GM12878 (cell line): ENCODE data around the gene PI16. TPM values are rescaled to one million over a fixed set of nuclear protein-coding genes. Genes with fewer than 3 reads are reported as not detected.
A peak's percentile ranks its signal among the peaks of the same experiment; 100 is the strongest.

Experiments used
- ATAC-seq: fragments of 200-7000 bp; cut with Tn5 transposase; 3 replicates; pipeline ENCODE4 v1.9.1; 2020; ENCODE audit warnings: mild to moderate bottlenecking, moderate library complexity
- BruUV-seq: library from RNA; stranded (reverse); fragments of 400-500 nt; replicated peaks from 2 replicates; lab custom pipeline; 2021; lab: Mats Ljungman, UMichigan
- CTCF ChIA-PET: fragments of 300-600 bp; sonication (Branson Sonifier 250); formaldehyde crosslinking; extraction: SDS; loops from one replicate; lab custom pipeline; 2021; ENCODE audit warnings: inconsistent platforms; lab: Yijun Ruan, JAX
- POLR2A ChIA-PET: fragments of 350-600 bp; formaldehyde crosslinking; extraction: SDS; loops from one replicate; lab custom pipeline; 2021; ENCODE audit warnings: inconsistent platforms; lab: Charles Lee
- RAD21 ChIA-PET: fragments of 300-600 bp; sonication (Branson Sonifier 250); formaldehyde crosslinking; loops from one replicate; lab custom pipeline; 2023; ENCODE audit warnings: antibody characterized with exemption; ENCODE audit not compliant: unreplicated experiment; lab: Charles Lee
- SMC1A ChIA-PET: fragments of 300-600 bp; sonication (Branson Sonifier 250); formaldehyde crosslinking; loops from one replicate; lab custom pipeline; 2023; ENCODE audit not compliant: unreplicated experiment, uncharacterized antibody; lab: Charles Lee
- DNase-seq: peaks from one replicate; pipeline ENCODE4 v3.0.0-alpha.2; 2011; ENCODE audit warnings: low read depth, low spot score
- FAIRE-seq: peaks from 3 replicates; lab custom pipeline; 2011; peaks lifted over from hg19 to GRCh38; lab: Jason Lieb, UNC
- H2AFZ ChIP-seq: 2 replicates; pipeline ENCODE4 v1.6.0; 2011; ENCODE audit warnings: low read depth, low read length, control low read depth; ENCODE audit not compliant: control insufficient read depth
- H3K27ac ChIP-seq: 2 replicates; pipeline ENCODE4 v1.5.1; 2011; ENCODE audit warnings: control low read depth; ENCODE audit not compliant: control insufficient read depth, insufficient read depth
- H3K27me3 ChIP-seq, 2 experiments: replicated peaks in 1 of 2; 2 replicates each; pipeline versions ENCODE4 v1.6.0 to v1.6.1; 2011; ENCODE audit warnings: low read length in 1 of 2; ENCODE audit not compliant: control insufficient read depth in 2 of 2, insufficient read depth in 2 of 2
- H3K36me3 ChIP-seq, 2 experiments: 2 replicates each; pipeline ENCODE4 v1.5.1; 2011; ENCODE audit warnings: low read length in 1 of 2; ENCODE audit not compliant: control insufficient read depth in 2 of 2, insufficient read depth in 2 of 2
- H3K4me1 ChIP-seq: 2 replicates; pipeline ENCODE4 v1.6.1; 2011; ENCODE audit warnings: mild to moderate bottlenecking, low read length, moderate library complexity, mixed read lengths; ENCODE audit not compliant: control insufficient read depth, insufficient read depth
- H3K4me2 ChIP-seq: 2 replicates; pipeline ENCODE4 v1.6.0; 2011; ENCODE audit warnings: control low read depth; ENCODE audit not compliant: control insufficient read depth, insufficient read depth
- H3K4me3 ChIP-seq: fragments of 200-600 bp; sonication (generic); 2 replicates; pipeline ENCODE4 v1.5.1; 2016
- H3K79me2 ChIP-seq: 2 replicates; pipeline ENCODE4 v1.6.0; 2011; ENCODE audit warnings: low read length; ENCODE audit not compliant: control insufficient read depth, insufficient read depth
- H3K9ac ChIP-seq: 2 replicates; pipeline ENCODE4 v1.8.0; 2011; ENCODE audit warnings: low read length, control low read depth, mixed read lengths; ENCODE audit not compliant: control insufficient read depth, insufficient read depth
- H3K9me3 ChIP-seq: replicated peaks from 3 replicates; pipeline ENCODE4 v1.5.1; 2011; ENCODE audit warnings: mild to moderate bottlenecking, low read length; ENCODE audit not compliant: control insufficient read depth, insufficient read depth
- H4K20me1 ChIP-seq: 2 replicates; pipeline ENCODE4 v1.6.0; 2011; ENCODE audit not compliant: control insufficient read depth, insufficient read depth
- EED ChIP-seq: sonication (generic); IDR thresholded peaks from 2 replicates; pipeline ENCODE4 v1.6.1; 2016; ENCODE audit warnings: antibody characterized with exemption, low read depth
- ETV6 ChIP-seq, 2 experiments: fragments of 450-650 bp in 1 of 2; IDR thresholded peaks in 1 of 2; conservative IDR thresholded peaks in 1 of 2; 2 replicates each; pipeline ENCODE4 v1.6.1; 2014; ENCODE audit warnings: antibody characterized with exemption in 1 of 2, borderline replicate concordance in 1 of 2, low read depth in 1 of 2, mild to moderate bottlenecking in 1 of 2, moderate library complexity in 1 of 2
- HDAC2 ChIP-seq: fragments of 200-600 bp; sonication (generic); IDR thresholded peaks from 2 replicates; pipeline ENCODE4 v1.6.1; 2017
- SPI1 ChIP-seq: IDR thresholded peaks from 2 replicates; pipeline ENCODE4 v1.6.1; 2011; ENCODE audit warnings: low read depth, mild to moderate bottlenecking, low read length, moderate library complexity, borderline replicate concordance; ENCODE audit not compliant: insufficient read depth
- WGBS: methylation state at CpG from one replicate; pipeline ENCODE4 v1.1.6; 2016; ENCODE audit warnings: low lambda C conversion rate; ENCODE audit not compliant: insufficient replicate concordance, insufficient coverage; ENCODE audit errors: missing lambda C conversion rate; 5-methylcytosine and 5-hydroxymethylcytosine counted together
- in situ Hi-C: fragments of 300-500 bp; cut with MboI; formaldehyde crosslinking; loops from 9 replicates; pipeline ENCODE4 v1.14.3; 2018; ENCODE audit warnings: mixed read lengths
- intact Hi-C: fragments of 100-400 bp; cut with micrococcal nuclease; formaldehyde crosslinking; loops from one replicate; pipeline ENCODE4 v1.14.2; 2022; ENCODE audit not compliant: unreplicated experiment
- polyA plus RNA-seq, 11 experiments: library from polyadenylated mRNA; depleted of rRNA in 4 of 11; unstranded in 6 of 11; stranded (reverse) in 5 of 11; fragments of >200 nt; fragmentation: Nextera tagmentation in 4 of 11; fragmentation: Illumina TruSeq in 1 of 11; extraction: Ambion mirVana in 4 of 11; extraction: Trizol in 1 of 11; gene quantifications; 1 replicate in 1 of 11; 2 replicates in 10 of 11; pipeline versions ENCODE4 v1.2.1 to v1.2.3, GENCODE V29; 2011 to 2016; ENCODE audit warnings: inconsistent platforms in 2 of 11, missing spikeins in 2 of 11, low read depth in 1 of 11
- total RNA-seq, 4 experiments: library from RNA; depleted of rRNA in 3 of 4; stranded (reverse); fragments of >200 nt in 3 of 4; fragmentation: Illumina TruSeq in 1 of 4; extraction: Trizol in 1 of 4; gene quantifications; 2 replicates each; pipeline versions ENCODE4 v1.2.1 to v1.2.3, GENCODE V29; 2013 to 2021
- TF ChIP-seq, protein P1 (sequence below): fragments of 450-650 bp; IDR thresholded peaks from 2 replicates; pipeline ENCODE4 v1.6.1; 2018; ENCODE audit warnings: mild to moderate bottlenecking, low read depth, moderate library complexity; ENCODE audit not compliant: partially characterized antibody

Gene PI16
- total and polyA plus RNA-seq, 10 of the 15 experiments (the other 5 are each of a cell fraction or from before 2014, with no cell fraction given): 0.08 to 0.12 TPM; not detected in 8

DNA sequence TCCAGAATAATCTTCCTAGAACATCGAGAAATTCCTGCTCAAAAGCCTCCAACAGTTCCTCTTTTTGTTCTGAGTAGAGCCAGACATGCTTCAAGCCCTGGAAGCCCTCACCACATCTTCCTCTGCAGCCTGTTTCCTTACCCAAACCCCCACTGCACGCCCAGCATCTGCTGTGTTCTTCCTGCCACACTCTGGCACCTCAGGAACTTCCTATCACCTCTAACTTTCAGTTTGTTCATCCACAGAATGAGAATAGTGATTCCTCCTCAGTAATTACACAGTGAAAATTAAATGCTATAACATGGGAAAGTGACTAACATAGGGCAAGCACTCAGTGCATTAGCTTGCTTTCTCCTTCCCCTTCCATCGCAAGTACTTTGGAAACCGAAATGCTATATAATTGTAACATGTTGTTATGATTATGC is 42.5 kb upstream of the PI16 start:
- in situ Hi-C loops (no loop called here), intact Hi-C loops (no loop called here)
- no peaks in the 10 kb centered on the region for H3K9me3 ChIP-seq
- ChIA-PET POLR2A (no interaction called here), RAD21 (interaction anchor here (1.1 to 1.5 kb wide), 2 partner anchors 95 to 106 kb away, joined by 3 to 7 read pairs; no protein-coding TSS in a partner anchor), SMC1A (interaction anchor here (1.0 to 1.4 kb wide), 3 partner anchors 22 to 95 kb away, joined by 3 to 4 read pairs (median 3); no protein-coding TSS in a partner anchor), CTCF (interaction anchor here (0.7 to 5.6 kb wide), 4 partner anchors 8 to 278 kb away, joined by 4 to 40 read pairs (median 4); no protein-coding TSS in a partner anchor)
- peak overlapping the region; percentile 40 for H3K4me2 ChIP-seq
- no peak overlapping the region for H2AFZ ChIP-seq
- WGBS: 2% methylated on average over 4 of the region's 4 CpGs
- H3K36me3 ChIP-seq: peaks cover 4 to 5% of the 10 kb centered on the region in 2 experiments; a peak in 3 of 4 replicates
- H3K79me2 ChIP-seq: no peaks in the 10 kb centered on the region
- no peak overlapping the region for H3K9ac ChIP-seq
- peak; percentile 49 for ATAC-seq
- FAIRE-seq: no peak
- H3K27ac ChIP-seq: 0 out of 2 replicates have a peak overlapping the region, but pooled peaks have one; percentile 15
- no peak overlapping the region for H3K4me3 ChIP-seq
- H3K4me1 ChIP-seq: peaks cover 20% of the 10 kb centered on the region
- BruUV-seq: no TSS peak
- TF ChIP-seq ETV6 (conservative IDR thresholded peaks at IDR 0.05 in 1 of 2, IDR thresholded peaks at IDR 0.05 in 1 of 2; ENCODE audit: borderline replicate concordance in 1 of 2, low read depth in 1 of 2) (peak in 1 of 2 experiments; percentile 37; a peak in 1 of 4 replicates), SPI1 (peak; percentile 73; the same call in 1 of the 2 replicates), EED (no peak), HDAC2 (no peak)
- TF ChIP-seq, protein P1, sequence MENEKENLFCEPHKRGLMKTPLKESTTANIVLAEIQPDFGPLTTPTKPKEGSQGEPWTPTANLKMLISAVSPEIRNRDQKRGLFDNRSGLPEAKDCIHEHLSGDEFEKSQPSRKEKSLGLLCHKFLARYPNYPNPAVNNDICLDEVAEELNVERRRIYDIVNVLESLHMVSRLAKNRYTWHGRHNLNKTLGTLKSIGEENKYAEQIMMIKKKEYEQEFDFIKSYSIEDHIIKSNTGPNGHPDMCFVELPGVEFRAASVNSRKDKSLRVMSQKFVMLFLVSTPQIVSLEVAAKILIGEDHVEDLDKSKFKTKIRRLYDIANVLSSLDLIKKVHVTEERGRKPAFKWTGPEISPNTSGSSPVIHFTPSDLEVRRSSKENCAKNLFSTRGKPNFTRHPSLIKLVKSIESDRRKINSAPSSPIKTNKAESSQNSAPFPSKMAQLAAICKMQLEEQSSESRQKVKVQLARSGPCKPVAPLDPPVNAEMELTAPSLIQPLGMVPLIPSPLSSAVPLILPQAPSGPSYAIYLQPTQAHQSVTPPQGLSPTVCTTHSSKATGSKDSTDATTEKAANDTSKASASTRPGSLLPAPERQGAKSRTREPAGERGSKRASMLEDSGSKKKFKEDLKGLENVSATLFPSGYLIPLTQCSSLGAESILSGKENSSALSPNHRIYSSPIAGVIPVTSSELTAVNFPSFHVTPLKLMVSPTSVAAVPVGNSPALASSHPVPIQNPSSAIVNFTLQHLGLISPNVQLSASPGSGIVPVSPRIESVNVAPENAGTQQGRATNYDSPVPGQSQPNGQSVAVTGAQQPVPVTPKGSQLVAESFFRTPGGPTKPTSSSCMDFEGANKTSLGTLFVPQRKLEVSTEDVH: no peak
- H4K20me1 ChIP-seq: peaks cover 10% of the 10 kb centered on the region; the same call in 1 of the 2 replicates
- H3K27me3 ChIP-seq: no peaks in the 10 kb centered on the region
- peak; percentile 11 for DNase-seq
